NCI-H1930 (cell line): ENCODE data around the gene TMEM33.

Source experiments
- DNase-seq, 2 experiments: peaks; one replicate each; lab custom pipeline; 2025; lab: John Stamatoyannopoulos, UW

Gene TMEM33

GRCh38 chr4:41998019-41998418 is 62.8 kb downstream of the TMEM33 start:
- DNase-seq = no peak

GRCh38 chr4:41999321-41999720 is 64.1 kb downstream of the TMEM33 start:
- DNase-seq = no peak

- DNase-seq = no peak
Measured at GRCh38 chr4:42008011-42008786, 73.0 kb downstream of the TMEM33 start.
